Fibroblast of the aortic adventitia (primary cell): Measurements from ENCODE around the gene ALPP. TPM values are rescaled to one million over a fixed set of nuclear protein-coding genes. Genes with fewer than 3 reads are reported as not detected.
"Not testable (repeated sequence)": the region's sequence is repeated elsewhere in the genome, so short reads cannot be mapped to it uniquely, and the experiment has no call there.

Experiments used
- DNase-seq: peaks from one replicate; pipeline ENCODE4 v3.0.0-alpha.2; 2010; ENCODE audit warnings: low read depth
- H3K4me3 ChIP-seq: 2 replicates; pipeline ENCODE4 v1.5.1; 2011; ENCODE audit warnings: low read depth, mild to moderate bottlenecking, control low read depth, low read length, moderate library complexity
- total RNA-seq: library from RNA; depleted of rRNA; stranded (reverse); fragments of >200 nt; gene quantifications from 2 replicates; pipeline ENCODE4 v1.2.3, GENCODE V29; 2012; ENCODE audit warnings: low replicate concordance
- TF ChIP-seq, protein P1 (sequence below): IDR thresholded peaks from 2 replicates; pipeline ENCODE4 v1.5.1; 2011; ENCODE audit warnings: mild to moderate bottlenecking, low read length, control low read depth, inconsistent platforms; ENCODE audit not compliant: insufficient read depth

The ALPP gene
- total RNA-seq, 1 donor = not detected

DNA sequence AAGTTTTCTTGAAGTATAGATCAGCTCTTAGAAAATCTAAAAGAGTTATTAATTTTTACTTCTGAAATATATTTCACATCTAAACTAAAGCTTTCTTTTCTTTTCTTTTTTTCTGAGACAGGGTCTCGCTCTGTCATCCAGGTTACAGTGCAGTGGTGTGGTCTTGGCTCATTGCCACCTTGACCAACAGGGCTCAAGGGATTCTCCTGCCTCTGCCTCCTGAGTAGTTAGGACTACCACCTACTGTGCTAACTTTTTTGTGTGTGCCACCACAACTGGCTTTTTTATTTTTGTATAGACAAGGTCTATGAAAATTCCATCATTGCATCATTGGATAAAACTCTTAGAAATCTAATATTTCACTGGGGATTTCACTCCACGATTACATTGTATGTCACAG is 18.1 kb downstream of the ALPP start:
- no peak for DNase-seq
- no peak overlapping the region for H3K4me3 ChIP-seq
- TF ChIP-seq, protein P1, sequence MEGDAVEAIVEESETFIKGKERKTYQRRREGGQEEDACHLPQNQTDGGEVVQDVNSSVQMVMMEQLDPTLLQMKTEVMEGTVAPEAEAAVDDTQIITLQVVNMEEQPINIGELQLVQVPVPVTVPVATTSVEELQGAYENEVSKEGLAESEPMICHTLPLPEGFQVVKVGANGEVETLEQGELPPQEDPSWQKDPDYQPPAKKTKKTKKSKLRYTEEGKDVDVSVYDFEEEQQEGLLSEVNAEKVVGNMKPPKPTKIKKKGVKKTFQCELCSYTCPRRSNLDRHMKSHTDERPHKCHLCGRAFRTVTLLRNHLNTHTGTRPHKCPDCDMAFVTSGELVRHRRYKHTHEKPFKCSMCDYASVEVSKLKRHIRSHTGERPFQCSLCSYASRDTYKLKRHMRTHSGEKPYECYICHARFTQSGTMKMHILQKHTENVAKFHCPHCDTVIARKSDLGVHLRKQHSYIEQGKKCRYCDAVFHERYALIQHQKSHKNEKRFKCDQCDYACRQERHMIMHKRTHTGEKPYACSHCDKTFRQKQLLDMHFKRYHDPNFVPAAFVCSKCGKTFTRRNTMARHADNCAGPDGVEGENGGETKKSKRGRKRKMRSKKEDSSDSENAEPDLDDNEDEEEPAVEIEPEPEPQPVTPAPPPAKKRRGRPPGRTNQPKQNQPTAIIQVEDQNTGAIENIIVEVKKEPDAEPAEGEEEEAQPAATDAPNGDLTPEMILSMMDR = no peak

DNA sequence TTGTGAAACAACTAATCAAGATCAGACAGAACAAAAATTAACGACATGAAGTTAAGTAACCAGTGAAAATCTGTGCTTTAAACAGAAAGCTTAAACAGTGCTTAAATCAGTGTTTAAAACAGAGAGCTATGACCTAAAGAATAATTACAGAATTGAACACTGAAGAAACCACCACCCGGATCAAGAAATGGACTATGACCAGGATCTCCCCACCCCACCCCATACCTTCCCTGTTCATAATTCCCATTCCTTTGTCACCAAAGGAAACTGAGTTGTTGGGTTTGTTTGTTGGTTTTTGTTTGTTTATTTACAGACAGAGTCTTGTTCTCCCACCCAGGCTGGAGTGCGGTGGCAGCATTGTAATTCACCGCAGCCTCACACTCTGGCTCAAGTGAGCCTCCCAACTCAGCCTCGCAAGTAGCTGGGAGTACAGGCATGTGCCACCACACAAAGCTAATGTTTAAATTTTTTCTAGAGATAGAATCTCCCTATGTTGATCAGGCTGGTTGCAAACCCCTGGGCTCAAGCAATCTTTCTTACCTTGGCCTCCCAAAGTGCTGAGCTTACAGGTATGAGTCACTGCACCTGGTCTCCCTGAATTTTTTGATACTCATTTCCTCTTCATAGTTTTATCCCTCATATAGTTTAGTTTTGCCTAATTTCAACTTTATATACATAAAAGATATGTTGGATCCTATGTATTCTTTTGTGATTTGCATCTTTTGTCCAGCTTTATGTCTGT is 19.9 kb downstream of the ALPP start:
- TF ChIP-seq, protein P1 = no peak
- no peak for DNase-seq
- H3K4me3 ChIP-seq = no peak overlapping the region

DNA sequence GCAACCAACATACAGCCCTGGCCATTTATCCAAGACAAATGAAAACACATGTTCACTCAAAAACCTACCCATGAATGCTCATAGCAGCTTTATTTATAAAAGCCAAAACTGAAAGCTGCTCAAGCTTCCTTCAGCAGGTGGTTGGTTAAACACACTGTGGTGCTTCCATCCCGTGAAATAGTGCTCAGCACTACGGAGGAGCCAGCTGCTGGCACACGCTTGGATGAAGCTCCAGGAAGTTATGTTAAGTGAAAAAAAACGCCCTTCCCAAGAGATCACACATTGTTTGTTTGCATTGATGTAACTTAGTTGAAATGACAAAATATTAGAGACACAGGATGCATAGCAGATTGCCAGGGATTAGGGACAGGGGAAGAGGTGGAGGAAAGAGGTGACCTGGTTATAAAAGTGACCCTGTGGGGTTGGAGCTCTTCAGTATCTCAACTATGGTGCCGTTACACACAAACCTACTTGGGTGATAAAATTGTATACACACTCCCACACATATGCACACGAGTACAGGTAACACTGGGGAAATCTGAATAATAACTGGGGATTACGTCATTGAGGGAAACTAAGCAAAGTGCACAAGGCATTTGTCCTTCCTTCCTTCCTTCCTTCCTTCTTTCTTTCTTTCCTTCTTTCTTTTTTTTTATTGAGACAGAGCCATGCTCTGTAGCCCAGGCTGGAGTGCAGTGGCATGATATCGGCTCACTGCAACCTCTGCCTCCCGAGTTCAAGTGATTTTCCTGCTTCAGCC is 21.9 kb downstream of the ALPP start:
- H3K4me3 ChIP-seq = no peak overlapping the region
- DNase-seq = no peak
- TF ChIP-seq, protein P1 = no peak

DNA sequence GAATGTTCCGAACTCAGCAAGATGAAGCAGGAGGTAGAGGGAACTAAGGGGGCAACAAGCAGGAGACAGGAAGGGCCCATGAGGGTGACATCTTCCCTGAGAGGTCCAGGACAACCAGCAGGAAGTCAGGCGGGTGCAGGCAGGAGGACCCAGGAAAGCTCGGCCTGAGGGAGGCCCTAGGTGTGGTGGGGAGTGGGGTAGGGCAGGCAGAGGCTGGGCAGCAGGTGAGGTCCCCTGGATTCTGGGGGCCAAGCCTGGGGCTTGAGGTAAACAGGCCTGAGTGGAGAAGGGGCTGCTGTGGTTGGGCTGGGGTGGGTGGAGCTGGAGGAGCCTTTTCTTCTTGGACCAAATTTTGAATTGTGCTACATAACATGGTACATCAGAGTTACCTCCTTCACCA is 24.0 kb downstream of the ALPP start:
- H3K4me3 ChIP-seq = no peak overlapping the region
- DNase-seq = no peak
- TF ChIP-seq, protein P1 = no peak

DNA sequence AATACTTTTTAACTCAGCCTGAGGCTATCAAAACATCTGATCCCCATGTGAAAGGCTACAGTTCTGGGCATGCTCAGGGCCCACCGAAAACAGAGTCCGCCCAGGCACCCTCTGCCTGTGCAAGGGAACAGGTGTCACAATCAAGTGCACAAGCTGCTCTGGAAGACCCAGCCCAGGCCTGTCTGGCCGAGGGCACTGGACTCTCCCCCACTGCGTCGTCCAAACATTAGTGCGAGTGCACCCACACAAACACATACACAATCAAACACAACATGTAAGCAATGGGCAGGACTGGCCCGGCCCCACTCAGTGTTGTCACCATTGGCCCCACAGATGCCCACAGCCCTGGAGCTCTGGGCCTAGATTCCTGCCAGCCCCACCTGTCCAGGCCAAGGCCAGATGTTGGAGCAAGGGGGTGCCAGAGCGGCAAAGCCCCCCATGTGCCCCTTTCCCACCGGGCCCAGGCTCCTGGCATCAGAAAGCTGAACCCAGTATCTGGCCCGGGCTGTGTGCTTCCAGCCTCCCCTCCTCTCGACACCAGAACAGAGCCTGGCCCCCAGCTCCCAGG is 27.5 kb downstream of the ALPP start:
- H3K4me3 ChIP-seq = no peak overlapping the region
- TF ChIP-seq, protein P1 = no peak
- no peak for DNase-seq

DNA sequence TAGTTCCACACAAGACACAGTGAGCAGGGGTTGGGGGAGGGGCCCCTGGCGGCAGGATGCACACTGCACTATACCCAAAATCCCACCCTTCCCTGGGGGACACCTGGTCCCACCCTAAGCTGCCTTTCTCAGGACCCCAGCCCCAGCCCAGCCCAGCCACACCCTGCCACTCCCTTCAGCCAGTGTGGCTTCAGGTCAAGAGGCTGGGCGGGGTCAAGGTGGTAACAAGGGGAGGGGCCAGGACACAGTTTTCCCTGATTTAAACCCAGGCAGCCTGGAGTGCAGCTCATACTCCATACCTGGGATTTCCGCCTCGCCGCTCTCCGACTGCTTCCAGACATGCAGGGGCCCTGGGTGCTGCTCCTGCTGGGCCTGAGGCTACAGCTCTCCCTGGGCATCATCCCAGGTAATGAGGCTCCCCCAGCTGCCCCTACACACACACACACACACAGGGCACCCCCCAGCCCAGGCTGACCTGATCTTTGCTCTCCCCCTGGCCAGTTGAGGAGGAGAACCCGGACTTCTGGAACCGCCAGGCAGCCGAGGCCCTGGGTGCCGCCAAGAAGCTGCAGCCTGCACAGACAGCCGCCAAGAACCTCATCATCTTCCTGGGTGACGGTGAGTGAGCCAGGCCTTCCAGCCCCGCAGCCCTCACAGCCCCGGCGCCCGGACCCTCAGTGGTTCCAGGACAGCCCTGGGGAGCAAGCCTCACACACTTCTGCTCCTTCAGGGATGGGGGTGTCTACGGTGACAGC is 28.2 kb downstream of the ALPP start, which contains the start of gene ALPG:
Gene ALPG, plus strand, starts transcription at position 289 of the 755 bp plus-strand sequence. Its CDS starts 51 bp downstream, at position 340.
- DNase-seq = no peak
- TF ChIP-seq, protein P1 = no peak
- no peak within 1 kb of the TSS for H3K4me3 ChIP-seq

DNA sequence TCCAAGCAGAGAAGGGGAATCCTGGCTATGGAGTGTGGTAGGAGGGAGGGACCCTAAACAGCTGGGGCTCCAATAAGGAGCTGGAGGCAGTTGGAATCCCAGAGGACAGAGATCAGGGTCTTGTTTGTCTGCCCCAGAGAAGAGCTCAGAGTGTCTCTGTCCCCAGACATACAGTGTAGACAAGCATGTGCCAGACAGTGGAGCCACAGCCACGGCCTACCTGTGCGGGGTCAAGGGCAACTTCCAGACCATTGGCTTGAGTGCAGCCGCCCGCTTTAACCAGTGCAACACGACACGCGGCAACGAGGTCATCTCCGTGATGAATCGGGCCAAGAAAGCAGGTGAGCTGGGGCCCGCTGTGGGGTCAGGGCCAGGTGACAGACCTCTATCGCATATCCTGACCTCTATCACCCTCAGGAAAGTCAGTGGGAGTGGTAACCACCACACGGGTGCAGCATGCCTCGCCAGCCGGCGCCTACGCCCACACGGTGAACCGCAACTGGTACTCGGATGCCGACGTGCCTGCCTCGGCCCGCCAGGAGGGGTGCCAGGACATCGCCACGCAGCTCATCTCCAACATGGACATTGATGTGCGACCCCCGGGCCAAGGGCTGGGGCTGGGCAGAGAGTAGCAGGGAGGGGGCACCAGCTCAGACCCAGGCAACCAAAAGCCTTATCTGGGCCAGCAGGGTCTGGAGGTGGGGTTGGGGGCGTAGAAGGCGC is 29.0 kb downstream of the ALPP start:
- DNase-seq, H3K4me3 ChIP-seq: not testable (repeated sequence)

DNA sequence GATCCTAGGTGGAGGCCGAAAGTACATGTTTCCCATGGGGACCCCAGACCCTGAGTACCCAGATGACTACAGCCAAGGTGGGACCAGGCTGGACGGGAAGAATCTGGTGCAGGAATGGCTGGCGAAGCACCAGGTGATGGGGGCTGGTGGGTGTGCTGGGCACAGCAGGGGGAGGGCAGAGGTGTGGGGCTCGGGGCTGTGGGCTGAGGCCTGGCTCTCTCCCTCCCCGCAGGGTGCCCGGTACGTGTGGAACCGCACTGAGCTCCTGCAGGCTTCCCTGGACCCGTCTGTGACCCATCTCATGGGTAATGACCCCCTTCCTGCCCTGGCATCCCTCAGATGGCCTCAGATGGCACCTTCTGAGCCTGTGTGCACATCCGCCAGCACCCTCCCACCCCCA is 29.7 kb downstream of the ALPP start:
- not testable (repeated sequence) for H3K4me3 ChIP-seq, DNase-seq

DNA sequence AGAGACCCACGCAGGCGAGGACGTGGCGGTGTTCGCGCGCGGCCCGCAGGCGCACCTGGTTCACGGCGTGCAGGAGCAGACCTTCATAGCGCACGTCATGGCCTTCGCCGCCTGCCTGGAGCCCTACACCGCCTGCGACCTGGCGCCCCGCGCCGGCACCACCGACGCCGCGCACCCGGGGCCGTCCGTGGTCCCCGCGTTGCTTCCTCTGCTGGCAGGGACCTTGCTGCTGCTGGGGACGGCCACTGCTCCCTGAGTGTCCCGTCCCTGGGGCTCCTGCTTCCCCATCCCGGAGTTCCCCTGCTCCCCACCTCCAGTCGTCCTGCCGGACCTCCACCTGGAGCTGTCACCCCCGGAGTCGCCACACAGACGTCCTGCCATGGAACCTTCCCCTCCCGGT is 31.1 kb downstream of the ALPP start:
- not testable (repeated sequence) for DNase-seq, H3K4me3 ChIP-seq
